Spleen (tissue), 7 donors: ENCODE measurements around the gene ARFGEF2.
"Not testable (repeated sequence)": the region's sequence is repeated elsewhere in the genome, so short reads cannot be mapped to it uniquely, and the experiment has no call there.

Source experiments
- POLR2A ChIP-seq, 3 donors: fragments of 450-650 bp; IDR thresholded peaks; one replicate each; pipeline ENCODE4 v1.5.1; 2017; ENCODE audit warnings: antibody characterized with exemption in 3 of 3, mild to moderate bottlenecking in 1 of 3
- TF ChIP-seq, protein P1 (sequence below), 11 experiments: fragments of 200-600 bp in 7 of 11; fragments of 450-650 bp in 4 of 11; sonication (generic) in 4 of 11; IDR thresholded peaks in 8 of 11; conservative IDR thresholded peaks in 3 of 11; 1 replicate in 7 of 11; 2 replicates in 4 of 11; pipeline versions ENCODE4 v1.4.0 to v1.8.0; 2016 to 2021; ENCODE audit warnings: antibody characterized with exemption in 11 of 11, inconsistent platforms in 4 of 11, mild to moderate bottlenecking in 1 of 11
- donor health status: DM: no; HTN: no; CAD: no; lungs with moderate emphysema.
- donor health status: DM: no; HTN: no; CAD: no.
- donor health status: DM: no; HTN: no; CAD: no.

GRCh38 chr20:49082295-49082694 lies 160.8 kb downstream of the ARFGEF2 start:
- TF ChIP-seq, protein P1, sequence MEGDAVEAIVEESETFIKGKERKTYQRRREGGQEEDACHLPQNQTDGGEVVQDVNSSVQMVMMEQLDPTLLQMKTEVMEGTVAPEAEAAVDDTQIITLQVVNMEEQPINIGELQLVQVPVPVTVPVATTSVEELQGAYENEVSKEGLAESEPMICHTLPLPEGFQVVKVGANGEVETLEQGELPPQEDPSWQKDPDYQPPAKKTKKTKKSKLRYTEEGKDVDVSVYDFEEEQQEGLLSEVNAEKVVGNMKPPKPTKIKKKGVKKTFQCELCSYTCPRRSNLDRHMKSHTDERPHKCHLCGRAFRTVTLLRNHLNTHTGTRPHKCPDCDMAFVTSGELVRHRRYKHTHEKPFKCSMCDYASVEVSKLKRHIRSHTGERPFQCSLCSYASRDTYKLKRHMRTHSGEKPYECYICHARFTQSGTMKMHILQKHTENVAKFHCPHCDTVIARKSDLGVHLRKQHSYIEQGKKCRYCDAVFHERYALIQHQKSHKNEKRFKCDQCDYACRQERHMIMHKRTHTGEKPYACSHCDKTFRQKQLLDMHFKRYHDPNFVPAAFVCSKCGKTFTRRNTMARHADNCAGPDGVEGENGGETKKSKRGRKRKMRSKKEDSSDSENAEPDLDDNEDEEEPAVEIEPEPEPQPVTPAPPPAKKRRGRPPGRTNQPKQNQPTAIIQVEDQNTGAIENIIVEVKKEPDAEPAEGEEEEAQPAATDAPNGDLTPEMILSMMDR (IDR thresholded peaks at IDR 0.05 in 8 of 11, conservative IDR thresholded peaks at IDR 0.05 in 3 of 11): not testable (repeated sequence)
- not testable (repeated sequence) for TF ChIP-seq POLR2A (IDR thresholded peaks at IDR 0.05)
